AG09309 (cell line): ENCODE data around the gene RPS6KA3.

Experiments
- DNase-seq: peaks from one replicate; pipeline ENCODE4 v3.0.0-alpha.2; 2010; ENCODE audit warnings: low read depth
- H3K4me3 ChIP-seq: 2 replicates; pipeline ENCODE4 v1.5.1; 2011; ENCODE audit warnings: mild to moderate bottlenecking, low read depth, low read length, moderate library complexity; ENCODE audit not compliant: control insufficient read depth
- CTCF ChIP-seq: IDR thresholded peaks from 2 replicates; pipeline ENCODE4 v1.5.1; 2011; ENCODE audit warnings: mild to moderate bottlenecking, low read depth, low read length, inconsistent platforms; ENCODE audit not compliant: insufficient read depth, control insufficient read depth; ENCODE audit errors: missing control alignments

The RPS6KA3 gene

GRCh38 chrX:20267931-20268701 is 1.4 kb upstream of the RPS6KA3 start:
- peak overlapping the region; percentile 64 for H3K4me3 ChIP-seq
- no peak for TF ChIP-seq CTCF
- no peak for DNase-seq

- DNase-seq, result no peak
These were observed 860 bp upstream of the RPS6KA3 start for GRCh38 chrX:20267607-20267930.

GRCh38 chrX:20265726-20266681 is 705 bp downstream of the RPS6KA3 start:
- no peak for TF ChIP-seq CTCF
- DNase-seq, result no peak
- peak overlapping the region; percentile 70 for H3K4me3 ChIP-seq

More at GRCh38 chrX:20267607-20267930, 860 bp upstream of the RPS6KA3 start:
- no peak for TF ChIP-seq CTCF
- peak overlapping the region; percentile 64 for H3K4me3 ChIP-seq

- no peak for DNase-seq
- TF ChIP-seq CTCF, result no peak
These were observed 1.4 kb downstream of the RPS6KA3 start for GRCh38 chrX:20265221-20265725.

GRCh38 chrX:20263474-20263873 is 3.2 kb downstream of the RPS6KA3 start:
- DNase-seq, result no peak
- H3K4me3 ChIP-seq, result no peak overlapping the region
- no peak for TF ChIP-seq CTCF

More at GRCh38 chrX:20265221-20265725, 1.4 kb downstream of the RPS6KA3 start:
- H3K4me3 ChIP-seq, result peak overlapping the region; percentile 70

GRCh38 chrX:20260885-20261284 is 5.8 kb downstream of the RPS6KA3 start:
- TF ChIP-seq CTCF, result no peak
- no peak for DNase-seq
- no peak overlapping the region for H3K4me3 ChIP-seq
